PC-9 (cell line): ENCODE data around the gene PRSS57. TPM values are rescaled to one million over a fixed set of nuclear protein-coding genes. Genes with fewer than 3 reads are reported as not detected.

Experiments
- BruUV-seq: library from RNA; stranded (reverse); fragments of 400-500 nt; replicated peaks from 2 replicates; lab custom pipeline; 2021; lab: Mats Ljungman, UMichigan
- CTCF ChIA-PET: fragments of 300-600 bp; sonication (Branson Sonifier 250); formaldehyde crosslinking; loops from one replicate; lab custom pipeline; 2022; ENCODE audit warnings: antibody characterized with exemption; lab: Charles Lee
- POLR2A ChIA-PET: fragments of 300-600 bp; sonication (Branson Sonifier 250); formaldehyde crosslinking; loops from one replicate; lab custom pipeline; 2022; ENCODE audit warnings: antibody characterized with exemption; ENCODE audit not compliant: unreplicated experiment; lab: Charles Lee
- DNase-seq, 2 experiments: peaks; one replicate each; pipeline versions ENCODE4 v3.0.0 to v3.0.0-alpha.2; 2015 to 2022; ENCODE audit warnings: mixed read lengths in 1 of 2
- H2AFZ ChIP-seq: fragments of 200-600 bp; sonication (generic); 2 replicates; pipeline ENCODE4 v1.8.1; 2017; ENCODE audit warnings: antibody characterized with exemption
- H3F3A ChIP-seq: fragments of 200-600 bp; sonication (generic); 2 replicates; pipeline ENCODE4 v1.8.1; 2017; ENCODE audit warnings: antibody characterized with exemption, mild to moderate bottlenecking, low read depth; ENCODE audit not compliant: insufficient read depth
- H3K27ac ChIP-seq: fragments of 200-600 bp; sonication (generic); 2 replicates; pipeline ENCODE4 v1.6.1; 2016; ENCODE audit warnings: mixed run types
- H3K27me3 ChIP-seq: fragments of 200-600 bp; sonication (generic); 2 replicates; pipeline ENCODE4 v1.6.1; 2016; ENCODE audit warnings: low read depth, mixed run types; ENCODE audit not compliant: insufficient read depth
- H3K36me3 ChIP-seq: fragments of 200-600 bp; sonication (generic); 2 replicates; pipeline ENCODE4 v1.6.1; 2016; ENCODE audit warnings: low read depth, mixed run types
- H3K4me1 ChIP-seq: fragments of 200-600 bp; sonication (generic); replicated peaks from 2 replicates; pipeline ENCODE4 v1.6.1; 2016; ENCODE audit warnings: mixed run types; ENCODE audit not compliant: insufficient read depth
- H3K4me2 ChIP-seq: fragments of 200-600 bp; sonication (generic); 2 replicates; pipeline ENCODE4 v1.6.1; 2017; ENCODE audit warnings: mixed run types
- H3K4me3 ChIP-seq: fragments of 200-600 bp; sonication (generic); 2 replicates; pipeline ENCODE4 v1.6.1; 2016; ENCODE audit warnings: mixed run types
- H3K79me2 ChIP-seq: fragments of 200-600 bp; sonication (generic); 2 replicates; pipeline ENCODE4 v1.6.1; 2017; ENCODE audit warnings: low read depth, mixed run types
- H3K9me2 ChIP-seq: fragments of 200-600 bp; sonication (generic); 2 replicates; pipeline ENCODE4 v1.8.1; 2017; ENCODE audit warnings: mild to moderate bottlenecking; ENCODE audit not compliant: insufficient read depth
- H3K9me3 ChIP-seq: fragments of 200-600 bp; sonication (generic); 2 replicates; pipeline ENCODE4 v1.8.1; 2016; ENCODE audit warnings: low read depth; ENCODE audit not compliant: insufficient read depth
- H4K20me1 ChIP-seq: fragments of 200-600 bp; sonication (generic); 2 replicates; pipeline ENCODE4 v1.8.1; 2017; ENCODE audit not compliant: insufficient read depth
- EZH2 ChIP-seq: fragments of 200-600 bp; sonication (generic); IDR thresholded peaks from 2 replicates; pipeline ENCODE4 v1.8.0; 2017; ENCODE audit warnings: antibody characterized with exemption, low read depth
- intact Hi-C: fragments of 100-400 bp; cut with micrococcal nuclease; formaldehyde crosslinking; loops from one replicate; pipeline ENCODE4 v1.10.0; 2022; ENCODE audit not compliant: unreplicated experiment
- total RNA-seq: library from RNA; stranded (reverse); gene quantifications from 2 replicates; pipeline ENCODE4 v1.2.3, GENCODE V29; 2021
- TF ChIP-seq, protein P1 (sequence below): fragments of 200-600 bp; sonication (generic); conservative IDR thresholded peaks from 2 replicates; pipeline ENCODE4 v1.6.1; 2017; ENCODE audit warnings: mixed run types, antibody characterized with exemption, mild to moderate bottlenecking, moderate library complexity

PRSS57 gene
- total RNA-seq, 1 experiment from 2014 or later = not detected

GRCh38 chr19:661427-662196, 33.6 kb downstream of the PRSS57 start:
- intact Hi-C loops = loop anchor here (2.0 to 10.0 kb wide), 4 partner anchors 74 to 263 kb away; partner anchors contain the start of genes ARID3A, HCN2 and MISP
- ChIA-PET CTCF (interaction anchor here (0.6 kb wide), 1 partner anchor 12 kb away, joined by 3 read pairs; no protein-coding TSS in a partner anchor), POLR2A (no interaction called here)
- no peak for DNase-seq
- Histone ChIP-seq H3K4me1 (peaks cover 14% of the 10 kb centered on the region), H3K27ac (peak overlapping the region; percentile 61), H3K79me2 (peaks cover 63% of the 10 kb centered on the region), H4K20me1 (peaks cover 53% of the 10 kb centered on the region), H3K27me3 (no peaks in the 10 kb centered on the region), H3K4me3 (peak overlapping the region; percentile 99), H3K9me3 (no peaks in the 10 kb centered on the region), H3F3A (peaks cover 8% of the 10 kb centered on the region), H3K4me2 (peak overlapping the region; percentile 100), H3K36me3 (0 out of 2 replicates have a peak, but pooled peaks cover 4% of the 10 kb centered on the region), H2AFZ (no peak overlapping the region), H3K9me2 (no peaks in the 10 kb centered on the region)
- TF ChIP-seq, protein P1, sequence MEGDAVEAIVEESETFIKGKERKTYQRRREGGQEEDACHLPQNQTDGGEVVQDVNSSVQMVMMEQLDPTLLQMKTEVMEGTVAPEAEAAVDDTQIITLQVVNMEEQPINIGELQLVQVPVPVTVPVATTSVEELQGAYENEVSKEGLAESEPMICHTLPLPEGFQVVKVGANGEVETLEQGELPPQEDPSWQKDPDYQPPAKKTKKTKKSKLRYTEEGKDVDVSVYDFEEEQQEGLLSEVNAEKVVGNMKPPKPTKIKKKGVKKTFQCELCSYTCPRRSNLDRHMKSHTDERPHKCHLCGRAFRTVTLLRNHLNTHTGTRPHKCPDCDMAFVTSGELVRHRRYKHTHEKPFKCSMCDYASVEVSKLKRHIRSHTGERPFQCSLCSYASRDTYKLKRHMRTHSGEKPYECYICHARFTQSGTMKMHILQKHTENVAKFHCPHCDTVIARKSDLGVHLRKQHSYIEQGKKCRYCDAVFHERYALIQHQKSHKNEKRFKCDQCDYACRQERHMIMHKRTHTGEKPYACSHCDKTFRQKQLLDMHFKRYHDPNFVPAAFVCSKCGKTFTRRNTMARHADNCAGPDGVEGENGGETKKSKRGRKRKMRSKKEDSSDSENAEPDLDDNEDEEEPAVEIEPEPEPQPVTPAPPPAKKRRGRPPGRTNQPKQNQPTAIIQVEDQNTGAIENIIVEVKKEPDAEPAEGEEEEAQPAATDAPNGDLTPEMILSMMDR = no peak
- no peak for TF ChIP-seq EZH2
- TSS peak; percentile 61 for BruUV-seq

DNA sequence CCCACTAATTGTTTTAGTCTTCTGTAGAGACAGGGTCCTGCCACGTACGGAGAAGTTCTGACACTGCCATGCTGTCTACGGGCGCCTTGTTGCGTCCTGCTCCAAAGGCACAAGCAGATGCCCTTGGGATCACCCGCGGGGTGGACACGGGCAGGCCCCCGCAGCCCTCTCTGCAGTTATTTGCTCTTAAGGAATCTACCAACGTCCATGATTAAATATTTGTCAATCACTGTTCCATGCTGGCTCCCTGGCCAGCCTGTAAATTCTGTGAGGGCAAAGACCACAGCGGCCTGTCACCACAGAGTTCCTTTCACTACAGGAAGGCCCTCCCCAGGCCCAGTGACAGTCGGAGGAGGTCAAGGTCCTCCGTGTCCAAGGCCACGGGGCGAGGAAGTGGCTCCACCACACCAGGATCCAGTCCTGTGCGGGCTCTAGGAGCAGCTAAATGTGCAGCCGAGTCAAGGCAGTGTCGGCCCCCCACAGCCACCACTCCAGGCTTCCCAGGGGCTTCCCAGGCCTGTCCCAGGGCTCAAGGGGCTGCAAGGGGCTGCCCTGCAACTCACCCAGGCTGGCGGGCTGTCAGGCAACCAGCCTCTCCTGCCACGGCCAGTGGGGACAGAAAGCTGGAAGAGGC, 34.3 kb downstream of the PRSS57 start:
- no TSS peak for BruUV-seq

More for the DNA sequence above, 34.3 kb downstream of the PRSS57 start:
- no peaks in the 10 kb centered on the region for H3K9me3 ChIP-seq
- H3K9me2 ChIP-seq = no peaks in the 10 kb centered on the region
- H3K4me2 ChIP-seq = peak overlapping the region; percentile 100
- no peak overlapping the region for H2AFZ ChIP-seq
- 0 out of 2 replicates have a peak, but pooled peaks cover 4% of the 10 kb centered on the region for H3K36me3 ChIP-seq
- TF ChIP-seq, protein P1 = no peak
- no peak for TF ChIP-seq EZH2
- H3F3A ChIP-seq = peaks cover 11% of the 10 kb centered on the region
- intact Hi-C loops = loop anchor here (5.0 to 10.0 kb wide), 3 partner anchors 74 to 264 kb away; partner anchors contain the start of genes ARID3A, HCN2 and MISP
- H3K79me2 ChIP-seq = peaks cover 70% of the 10 kb centered on the region
- CTCF ChIA-PET = interaction anchor here (0.6 kb wide), 1 partner anchor 12 kb away, joined by 3 read pairs; no protein-coding TSS in a partner anchor
- no peaks in the 10 kb centered on the region for H3K27me3 ChIP-seq
- no peak overlapping the region for H3K27ac ChIP-seq
- H3K4me3 ChIP-seq = peak overlapping the region; percentile 99
- DNase-seq = no peak
- H4K20me1 ChIP-seq = peaks cover 60% of the 10 kb centered on the region
- peaks cover 14% of the 10 kb centered on the region for H3K4me1 ChIP-seq
- POLR2A ChIA-PET = no interaction called here
